NOMO-1 treated with dmso at 0.1 percent for 144 hours (cell line): Measurements from ENCODE around the gene PLAGL2.
"Not testable (repeated sequence)": the region's sequence is repeated elsewhere in the genome, so short reads cannot be mapped to it uniquely, and the experiment has no call there.

Source experiments
- DNase-seq: peaks from one replicate; lab custom pipeline; 2025; ENCODE audit not compliant: unreplicated experiment; lab: John Stamatoyannopoulos, UW

Gene PLAGL2, protein sequence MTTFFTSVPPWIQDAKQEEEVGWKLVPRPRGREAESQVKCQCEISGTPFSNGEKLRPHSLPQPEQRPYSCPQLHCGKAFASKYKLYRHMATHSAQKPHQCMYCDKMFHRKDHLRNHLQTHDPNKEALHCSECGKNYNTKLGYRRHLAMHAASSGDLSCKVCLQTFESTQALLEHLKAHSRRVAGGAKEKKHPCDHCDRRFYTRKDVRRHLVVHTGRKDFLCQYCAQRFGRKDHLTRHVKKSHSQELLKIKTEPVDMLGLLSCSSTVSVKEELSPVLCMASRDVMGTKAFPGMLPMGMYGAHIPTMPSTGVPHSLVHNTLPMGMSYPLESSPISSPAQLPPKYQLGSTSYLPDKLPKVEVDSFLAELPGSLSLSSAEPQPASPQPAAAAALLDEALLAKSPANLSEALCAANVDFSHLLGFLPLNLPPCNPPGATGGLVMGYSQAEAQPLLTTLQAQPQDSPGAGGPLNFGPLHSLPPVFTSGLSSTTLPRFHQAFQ

DNA sequence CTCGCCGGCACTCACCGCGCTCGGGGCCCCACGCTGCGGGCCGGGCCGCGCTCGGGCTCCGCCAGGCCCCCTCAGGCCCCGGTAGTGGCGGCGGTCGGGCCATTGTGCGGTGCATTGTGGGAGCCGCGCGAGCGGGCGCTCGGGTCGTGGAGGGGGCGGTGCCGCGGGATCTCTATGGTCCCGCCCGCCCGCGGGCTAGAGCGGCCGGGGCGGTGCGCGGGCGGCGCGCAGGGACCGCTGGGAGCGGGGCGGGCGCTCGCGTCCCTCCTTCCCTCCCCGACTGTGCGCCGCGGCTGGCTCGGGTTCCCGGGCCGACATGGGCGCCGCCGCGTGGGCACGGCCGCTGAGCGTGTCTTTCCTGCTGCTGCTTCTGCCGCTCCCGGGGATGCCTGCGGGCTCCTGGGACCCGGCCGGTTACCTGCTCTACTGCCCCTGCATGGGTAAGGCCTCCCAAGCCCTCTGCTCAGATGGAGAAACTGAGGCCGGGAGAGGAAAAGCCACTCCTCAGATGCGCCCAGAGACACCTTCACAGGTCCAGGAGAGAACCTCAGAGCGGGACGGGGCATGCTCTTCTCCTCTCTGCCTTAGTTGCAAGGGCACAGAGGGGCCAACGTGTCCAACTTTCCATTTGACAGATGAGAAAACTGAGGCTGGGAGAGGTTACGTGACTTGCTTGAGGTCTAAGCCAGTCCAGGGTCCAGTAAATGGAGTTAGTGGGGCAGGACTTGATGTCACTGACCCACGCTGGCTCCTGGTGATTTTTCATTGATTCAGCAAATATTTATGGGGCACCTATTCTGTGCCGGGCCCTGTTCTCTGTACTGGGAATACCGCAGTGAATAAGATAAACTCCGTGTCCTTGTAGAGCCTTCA is at the start of gene PLAGL2, which contains the start of gene POFUT1:
TSS of gene PLAGL2 (minus strand) at position 118 of the 873 bp plus-strand sequence. CDS start 5,565 bp downstream, outside the sequence.
TSS of gene POFUT1 (plus strand) at position 255 of the 873 bp plus-strand sequence. CDS start at position 317, 62 bp downstream.
- DNase-seq: peak; percentile 77

DNA sequence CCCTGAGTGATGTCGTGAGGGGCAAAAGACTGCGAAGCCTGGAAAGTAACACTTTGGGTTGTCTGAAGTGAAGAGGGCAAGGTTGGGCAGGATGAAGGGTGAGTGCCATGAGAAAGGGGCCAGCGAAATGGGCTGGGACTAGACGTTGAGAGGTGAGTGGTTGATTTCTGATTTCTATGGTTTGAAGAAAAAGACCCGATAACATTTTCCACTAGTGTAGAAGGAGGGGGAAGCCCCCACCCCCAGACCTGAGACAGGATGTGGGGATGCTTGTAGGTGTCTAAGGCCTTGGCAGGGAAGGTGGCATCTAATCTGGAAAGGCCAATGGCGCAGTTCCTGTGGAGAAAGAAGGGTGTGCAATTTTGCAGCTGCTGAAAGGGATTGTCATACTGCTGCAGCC is 44.6 kb upstream of the PLAGL2 start:
- DNase-seq: no peak

DNA sequence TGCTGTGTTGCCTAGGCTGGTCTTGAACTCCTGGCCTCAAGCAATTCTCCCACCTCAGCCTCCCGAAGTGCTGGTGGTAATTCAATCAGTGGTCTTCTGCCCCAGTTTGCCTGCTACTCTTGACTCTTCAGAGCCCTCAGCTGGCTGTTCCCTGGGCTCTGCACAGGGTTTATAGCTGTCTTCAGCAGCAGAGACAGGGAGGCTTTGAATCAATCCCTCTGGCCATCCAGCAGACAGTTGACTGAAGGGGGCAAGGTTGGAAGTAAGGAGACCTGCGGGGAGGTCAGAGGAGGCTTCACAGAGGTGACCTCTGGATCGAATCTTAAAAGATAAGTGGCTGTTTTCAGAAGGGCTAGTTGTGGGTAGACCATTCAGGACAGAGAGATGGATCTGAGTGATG is 43.9 kb upstream of the PLAGL2 start:
- DNase-seq: no peak

DNA sequence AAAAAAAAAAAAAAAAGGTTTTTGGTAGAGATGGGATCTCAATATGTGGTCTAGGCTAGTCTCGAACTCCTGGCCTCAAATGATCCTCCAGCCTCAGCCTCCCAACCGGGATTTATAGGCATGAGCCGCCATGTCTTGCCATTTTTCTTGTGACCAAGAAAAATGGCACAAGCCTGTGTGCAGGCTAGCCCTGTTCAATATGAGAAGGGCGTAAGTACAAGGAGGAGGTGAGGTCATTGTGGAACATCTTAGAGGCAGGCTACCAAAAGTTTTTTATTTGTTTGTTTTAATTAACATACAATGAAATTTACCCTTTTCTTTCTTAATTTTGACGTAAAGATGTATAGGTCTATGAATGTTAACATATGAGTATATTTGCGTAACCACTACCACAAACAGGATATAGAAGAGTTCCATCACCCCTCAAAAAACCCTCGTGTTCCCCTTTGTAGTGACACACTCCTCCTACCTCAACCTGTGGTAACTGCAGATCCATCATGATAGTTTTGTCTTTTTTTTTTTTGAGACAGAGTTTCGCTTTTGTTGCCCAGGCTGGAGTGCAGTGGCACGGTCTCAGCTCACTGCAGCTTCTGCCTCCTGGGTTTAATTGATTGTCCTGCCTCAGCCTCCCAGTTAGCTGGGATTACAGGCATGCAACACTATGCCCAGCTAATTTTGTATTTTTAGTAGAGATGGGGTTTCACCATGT is 41.6 kb upstream of the PLAGL2 start:
- peak; percentile 72 for DNase-seq

DNA sequence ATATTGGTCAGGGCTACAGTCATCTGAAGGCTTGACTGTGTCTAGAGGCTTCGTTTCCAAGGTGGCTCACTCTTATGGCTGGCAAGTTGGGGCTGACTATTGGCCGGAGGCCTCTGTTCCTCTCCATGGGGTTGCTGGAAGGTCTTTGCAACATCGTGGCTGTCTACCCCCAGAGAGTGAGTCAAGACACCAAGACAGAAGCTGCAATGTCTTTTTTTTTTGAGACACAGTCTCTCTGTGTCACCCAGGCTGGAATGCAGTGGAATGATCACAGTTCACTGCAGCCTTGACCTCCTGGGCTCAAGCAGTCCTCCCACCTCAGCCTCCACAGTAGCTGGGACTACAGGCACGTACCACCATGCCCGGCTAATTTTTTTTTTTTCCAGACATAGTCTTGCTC is 40.5 kb upstream of the PLAGL2 start:
- DNase-seq: no peak

DNA sequence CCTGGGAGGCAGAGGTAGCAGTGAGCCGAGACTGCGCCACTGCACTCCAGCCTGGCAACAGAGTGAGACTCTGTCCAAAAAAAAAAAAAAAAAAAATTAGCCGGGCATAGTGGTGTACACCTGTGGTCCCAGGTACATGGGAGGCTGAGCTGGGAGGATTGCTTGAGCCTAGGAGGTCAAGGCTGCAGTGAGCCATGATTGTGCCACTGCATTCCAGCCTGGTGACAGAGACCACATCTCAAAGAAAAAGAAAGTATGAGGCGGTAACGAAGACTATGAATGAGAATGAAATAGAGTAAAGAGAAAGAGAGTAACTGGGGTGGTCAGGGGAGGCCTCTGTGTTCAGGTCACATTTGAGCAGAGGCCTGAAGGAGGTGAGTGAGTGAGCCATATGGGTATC is 38.7 kb upstream of the PLAGL2 start:
- not testable (repeated sequence) for DNase-seq

DNA sequence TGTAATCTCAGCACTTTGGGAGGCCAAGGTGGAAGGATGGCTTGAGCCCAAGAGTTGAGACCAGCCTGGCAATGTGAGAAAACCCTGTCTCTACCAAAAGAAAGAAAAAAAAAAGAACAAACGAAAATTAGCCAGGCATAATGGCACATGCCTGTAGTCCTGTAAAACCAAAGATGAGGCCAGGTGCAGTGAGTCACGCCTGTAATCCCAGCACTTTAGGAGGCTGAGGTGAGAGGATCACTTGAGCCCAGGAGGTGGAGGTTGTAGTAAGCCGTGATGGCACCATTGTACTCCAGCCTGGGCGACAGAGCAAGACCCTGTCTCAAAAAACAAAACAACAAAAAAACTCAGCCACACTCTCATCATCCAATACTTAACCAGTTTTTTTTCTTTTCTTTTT is 37.4 kb upstream of the PLAGL2 start:
- no peak for DNase-seq

DNA sequence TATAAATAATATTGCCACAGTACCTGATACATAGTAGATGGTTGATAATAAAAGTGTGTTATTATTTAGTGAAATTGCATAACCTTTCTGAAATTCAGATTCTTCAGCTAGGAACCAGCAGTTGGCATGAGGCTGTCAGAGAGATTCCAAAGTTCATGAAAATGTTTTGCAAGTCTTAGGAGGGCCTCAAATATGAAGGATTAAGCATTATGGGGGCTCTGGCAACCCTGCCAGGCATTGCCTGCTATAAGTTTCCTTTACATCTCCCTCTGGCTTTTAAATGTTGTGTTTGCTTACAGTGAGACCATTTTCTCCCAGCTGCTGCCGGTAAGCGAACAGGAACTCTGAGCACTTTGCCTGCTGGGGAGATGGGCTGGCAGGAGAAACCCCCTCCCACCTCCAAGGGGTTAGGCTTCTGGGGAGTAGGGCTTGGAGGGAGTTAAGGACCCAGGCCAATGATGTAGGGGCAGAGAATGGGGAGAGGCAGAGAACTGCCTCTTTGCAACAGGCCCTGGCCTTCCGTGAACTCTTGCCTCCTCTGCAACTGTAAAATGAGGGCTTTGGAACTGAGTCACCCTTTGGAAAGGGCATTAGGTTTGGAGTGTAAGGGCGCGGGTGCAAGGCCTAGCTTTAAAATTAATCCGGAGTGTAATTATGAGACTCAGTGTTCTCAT is 36.7 kb upstream of the PLAGL2 start:
- DNase-seq: no peak

DNA sequence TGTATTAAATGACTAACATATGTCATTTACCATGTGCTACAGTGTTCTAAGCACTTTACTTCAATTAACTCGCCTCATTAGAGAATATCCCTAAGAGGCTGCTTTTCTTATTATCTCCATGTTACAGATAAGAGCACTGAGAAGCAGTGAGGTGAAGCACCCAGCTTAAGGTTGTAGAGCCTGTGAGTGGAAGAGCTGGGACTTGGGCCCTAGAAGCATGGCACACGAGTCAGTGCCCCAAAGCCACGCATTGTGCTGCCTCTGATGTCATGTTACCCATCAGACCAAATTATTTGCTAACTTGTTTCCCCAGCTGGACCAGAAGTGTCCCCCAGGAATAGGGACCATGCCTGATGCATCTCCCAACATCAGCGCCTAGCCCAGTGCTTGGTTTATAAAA is 34.3 kb upstream of the PLAGL2 start:
- no peak for DNase-seq

DNA sequence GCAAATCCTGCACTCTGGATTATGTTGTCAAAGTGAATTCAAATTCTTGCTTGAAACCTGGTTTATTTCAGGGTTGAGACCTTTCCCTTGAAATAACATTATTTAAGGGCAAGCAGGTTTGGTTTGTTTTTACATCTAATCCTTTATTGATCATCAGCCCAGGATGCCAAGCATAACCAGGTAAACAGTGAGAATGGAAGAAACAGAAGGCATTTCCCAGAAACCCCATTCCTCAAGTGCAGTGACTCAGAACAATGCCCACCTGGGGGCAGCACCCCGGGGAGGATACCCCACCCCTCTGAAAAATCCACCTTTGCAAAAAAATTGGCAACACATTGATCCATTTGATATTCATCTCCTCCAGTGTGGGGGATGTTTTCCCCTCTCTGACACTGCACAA is 32.7 kb upstream of the PLAGL2 start:
- no peak for DNase-seq

DNA sequence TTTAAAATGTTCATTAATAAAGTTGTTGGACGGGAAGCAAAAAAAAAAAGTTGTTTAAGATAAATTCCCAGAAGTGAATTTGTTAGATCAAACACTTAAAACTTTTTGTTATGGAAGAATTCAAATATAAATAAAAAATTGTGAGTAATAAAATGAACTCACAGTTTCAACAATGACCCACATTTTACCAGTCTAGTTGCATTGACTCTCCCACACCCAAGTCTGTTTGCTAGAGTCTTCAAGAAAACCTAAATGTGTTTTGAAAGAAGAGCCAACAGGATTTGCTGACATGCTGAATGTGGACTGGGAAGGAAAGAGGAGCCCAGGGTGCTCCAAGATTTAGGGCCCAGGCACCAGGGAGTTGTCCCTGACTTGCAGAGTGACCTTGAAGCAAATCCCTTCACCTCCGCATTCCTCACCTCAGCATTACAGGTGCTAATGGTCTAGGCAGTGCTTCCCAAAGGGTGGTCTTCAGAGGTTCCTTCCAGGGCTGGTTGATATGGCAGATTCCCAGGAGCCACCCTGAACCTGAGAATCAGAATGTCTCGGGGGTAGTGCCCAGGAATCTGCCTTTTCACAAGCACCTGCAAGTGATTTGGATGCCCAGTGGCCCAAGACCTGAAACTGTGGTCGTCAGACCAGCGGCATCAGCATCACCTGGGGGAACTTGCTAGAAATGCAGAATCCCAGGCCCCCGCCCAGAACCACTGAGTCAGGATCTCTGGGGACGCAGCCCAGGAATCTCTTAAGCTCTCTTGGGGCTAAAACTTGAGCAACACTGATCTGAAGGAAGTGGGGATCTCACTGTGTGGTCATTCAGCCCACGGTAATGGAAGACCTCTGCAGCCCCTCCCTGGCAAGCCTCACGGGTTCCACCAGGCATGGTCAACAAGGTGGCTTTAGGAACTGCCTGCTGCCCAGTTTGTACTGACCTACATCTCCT is 31.2 kb upstream of the PLAGL2 start:
- DNase-seq: no peak

DNA sequence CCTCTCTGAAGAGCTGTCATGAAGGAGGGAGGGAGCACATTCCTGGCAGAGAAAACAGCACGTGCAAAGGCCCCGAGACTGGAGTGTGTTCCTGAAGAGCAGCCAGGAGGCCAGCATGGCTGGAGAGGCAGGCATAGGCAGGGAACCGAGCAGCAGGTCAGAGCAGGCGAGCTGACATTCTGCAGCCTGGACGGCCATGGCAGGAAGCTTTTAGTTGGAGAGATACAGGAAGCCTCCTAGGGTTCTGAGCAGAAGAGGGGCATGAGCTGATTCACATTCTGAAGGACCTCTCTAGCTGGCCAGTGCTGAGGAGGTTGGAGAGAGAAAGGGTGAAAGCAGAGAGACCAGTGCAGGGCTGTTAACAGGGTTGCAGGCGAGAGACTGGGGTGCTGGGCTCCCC is 29.9 kb upstream of the PLAGL2 start:
- no peak for DNase-seq

DNA sequence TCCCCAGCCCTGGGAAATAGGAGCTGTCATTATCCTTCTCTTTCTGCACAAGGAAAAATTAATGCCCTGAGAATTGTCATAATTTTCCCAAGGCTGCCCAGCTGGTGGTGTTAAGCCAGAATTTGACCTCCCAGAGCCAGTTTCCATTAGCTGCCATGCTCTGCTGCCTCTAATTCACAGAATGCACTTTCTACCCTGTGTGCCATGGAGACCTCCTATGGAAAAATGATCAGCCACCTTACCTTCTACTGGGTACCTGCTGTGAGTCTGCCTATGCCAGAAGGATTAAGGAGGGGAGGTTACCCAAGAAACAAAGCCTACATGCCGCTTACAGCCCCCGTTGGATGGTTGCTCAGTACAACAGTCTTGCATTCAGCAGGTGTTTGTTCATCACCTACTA is 29.3 kb upstream of the PLAGL2 start:
- no peak for DNase-seq

DNA sequence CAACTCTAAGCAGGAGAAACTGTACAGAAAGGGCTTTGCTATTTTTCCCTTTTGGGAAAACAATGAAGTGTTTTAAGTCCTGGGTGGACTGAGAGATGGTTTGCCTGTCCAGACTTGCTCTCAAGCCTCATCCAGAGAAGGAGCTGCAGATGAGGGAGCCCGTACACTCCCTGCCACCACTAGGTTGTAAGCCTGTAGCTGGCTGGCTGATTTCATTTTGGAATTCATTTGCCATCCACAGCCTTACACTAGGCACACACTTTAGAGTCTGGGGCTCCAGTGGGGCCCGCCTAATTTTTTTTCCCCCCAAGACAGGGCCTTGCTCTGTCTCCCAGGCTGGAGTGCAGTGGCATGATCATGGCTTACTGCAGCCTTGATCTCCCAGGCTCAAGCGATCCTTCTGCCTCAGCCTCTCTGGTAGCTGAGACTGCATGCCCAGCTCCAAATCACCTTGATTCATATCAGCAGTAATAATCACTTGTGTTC is 28.5 kb upstream of the PLAGL2 start:
- no peak for DNase-seq

DNA sequence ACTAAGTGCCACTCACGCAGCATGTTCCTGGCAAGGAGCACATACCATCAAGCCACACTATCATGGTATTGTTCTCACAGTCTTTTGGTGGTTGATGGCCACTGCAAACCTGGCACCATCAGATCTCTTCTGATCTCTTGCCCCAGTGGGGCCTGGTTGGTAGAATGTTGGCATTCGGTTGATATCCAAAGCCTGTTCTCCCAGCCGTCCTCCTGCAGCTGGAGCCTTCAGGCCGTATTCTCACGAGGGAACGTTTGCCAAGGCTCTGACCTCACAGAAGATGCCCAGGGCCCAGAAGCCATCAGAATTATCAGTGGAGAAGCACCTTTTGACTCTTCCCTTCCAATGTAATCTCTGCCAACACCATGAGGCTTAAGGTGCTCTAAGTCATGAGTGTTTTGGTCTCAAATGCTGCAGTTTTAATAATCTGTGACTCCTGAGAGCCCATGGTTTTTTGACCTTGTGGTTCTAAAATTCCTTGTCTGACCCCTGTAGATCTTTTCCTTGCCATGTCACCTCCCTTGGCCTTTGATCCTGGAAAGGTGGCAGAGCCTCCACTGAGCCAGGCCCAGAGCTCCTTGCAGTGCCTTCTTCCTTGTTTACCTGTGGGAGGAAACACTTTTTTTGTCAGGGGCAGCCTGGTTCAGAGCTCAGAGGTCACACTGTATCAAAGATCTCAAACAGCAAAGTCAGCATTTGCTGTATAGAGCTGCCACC is 27.9 kb upstream of the PLAGL2 start:
- no peak for DNase-seq

DNA sequence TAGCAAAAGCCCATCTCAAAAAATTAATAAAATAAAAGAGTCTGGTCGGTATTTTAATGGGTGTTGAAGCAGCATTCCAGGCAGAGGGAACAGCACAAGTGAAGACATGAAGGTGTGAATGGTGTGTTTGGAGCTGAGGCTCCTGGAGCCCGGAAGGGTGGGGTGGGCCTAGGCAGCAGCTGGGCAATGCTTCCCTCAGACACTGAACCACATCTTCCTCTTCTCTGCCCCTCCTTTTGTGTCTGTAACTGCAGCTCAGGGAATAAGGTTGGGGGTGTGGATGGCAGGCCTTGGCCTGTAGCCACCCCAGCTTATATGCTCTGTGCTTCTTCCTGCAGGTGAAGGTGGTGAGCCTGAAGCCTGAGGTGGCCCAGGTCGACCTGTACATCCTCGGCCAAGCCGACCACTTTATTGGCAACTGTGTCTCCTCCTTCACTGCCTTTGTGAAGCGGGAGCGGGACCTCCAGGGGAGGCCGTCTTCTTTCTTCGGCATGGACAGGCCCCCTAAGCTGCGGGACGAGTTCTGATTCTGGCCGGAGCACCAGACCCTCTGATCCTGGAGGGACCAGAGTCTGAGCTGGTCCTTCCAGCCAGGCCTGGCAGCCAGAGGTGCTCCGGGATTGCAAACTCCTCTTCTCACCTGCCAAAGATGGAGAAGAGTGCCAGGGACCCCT is 26.7 kb upstream of the PLAGL2 start:
- peak; percentile 25 for DNase-seq

DNA sequence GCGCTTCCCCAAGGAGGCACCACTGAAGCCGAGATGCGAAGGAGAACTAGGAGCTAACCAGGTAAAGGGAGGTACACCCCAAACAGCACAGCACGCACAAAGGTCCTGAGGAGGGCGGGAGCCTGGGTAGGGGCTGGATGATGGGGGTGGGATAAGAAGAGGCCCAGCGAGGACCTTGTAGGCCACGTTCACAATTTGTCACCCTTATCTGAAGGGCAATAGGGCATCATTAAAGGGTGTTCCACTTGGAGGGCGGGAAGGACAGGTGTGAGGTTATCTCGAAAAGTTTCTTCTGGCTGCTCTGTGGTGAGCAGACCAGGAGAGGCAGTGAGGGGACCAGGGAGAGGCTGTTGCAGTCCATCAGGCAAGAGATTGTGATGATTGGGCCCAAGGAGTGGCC is 25.7 kb upstream of the PLAGL2 start:
- DNase-seq: no peak

DNA sequence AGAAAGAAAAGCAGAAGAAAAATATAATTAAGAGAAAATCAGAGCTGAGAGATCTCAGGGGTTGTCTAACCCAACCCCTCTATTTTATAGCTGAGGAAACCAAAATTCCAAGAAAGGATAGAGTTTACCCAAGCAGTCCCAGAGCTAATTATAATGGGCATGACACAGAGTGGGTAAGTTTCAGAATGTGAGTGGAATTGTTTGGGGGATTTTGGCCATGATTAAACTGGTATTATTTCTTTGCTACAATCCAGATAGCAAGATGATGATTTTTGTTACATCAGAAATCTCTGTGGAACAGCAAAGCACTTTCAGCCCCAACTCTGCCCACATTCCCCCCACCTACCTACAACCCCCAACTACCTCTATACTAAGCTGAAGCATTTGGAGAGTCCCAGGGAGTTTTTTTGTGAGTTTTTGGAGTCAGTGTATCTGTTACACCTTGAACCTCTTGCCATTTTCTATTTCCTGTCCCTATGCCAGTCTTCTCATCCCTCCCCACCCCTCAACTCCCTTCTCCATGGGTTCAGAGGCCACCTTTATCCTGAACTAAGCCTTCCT is 24.9 kb upstream of the PLAGL2 start:
- DNase-seq: no peak
